GM08714 (cell line): ENCODE data around the gene CAPG.

ENCODE experiments used
- H3K4me3 ChIP-seq: fragments of 200-500 bp; sonication (Bioruptor generic); 2 replicates; pipeline ENCODE4 v1.5.1; 2014; ENCODE audit warnings: mild to moderate bottlenecking, low read length, inconsistent platforms
- ZNF274 ChIP-seq: IDR thresholded peaks from 2 replicates; pipeline ENCODE4 v1.6.1; 2012; ENCODE audit warnings: mild to moderate bottlenecking, low read depth, low read length

Gene CAPG

GRCh38 chr2:85434696-85435095, 24.5 kb upstream of the CAPG start:
- no peak overlapping the region for H3K4me3 ChIP-seq
- TF ChIP-seq ZNF274: no peak

- TF ChIP-seq ZNF274: no peak
- H3K4me3 ChIP-seq: no peak overlapping the region
These were observed 23.4 kb upstream of the CAPG start for GRCh38 chr2:85433511-85434089.

DNA sequence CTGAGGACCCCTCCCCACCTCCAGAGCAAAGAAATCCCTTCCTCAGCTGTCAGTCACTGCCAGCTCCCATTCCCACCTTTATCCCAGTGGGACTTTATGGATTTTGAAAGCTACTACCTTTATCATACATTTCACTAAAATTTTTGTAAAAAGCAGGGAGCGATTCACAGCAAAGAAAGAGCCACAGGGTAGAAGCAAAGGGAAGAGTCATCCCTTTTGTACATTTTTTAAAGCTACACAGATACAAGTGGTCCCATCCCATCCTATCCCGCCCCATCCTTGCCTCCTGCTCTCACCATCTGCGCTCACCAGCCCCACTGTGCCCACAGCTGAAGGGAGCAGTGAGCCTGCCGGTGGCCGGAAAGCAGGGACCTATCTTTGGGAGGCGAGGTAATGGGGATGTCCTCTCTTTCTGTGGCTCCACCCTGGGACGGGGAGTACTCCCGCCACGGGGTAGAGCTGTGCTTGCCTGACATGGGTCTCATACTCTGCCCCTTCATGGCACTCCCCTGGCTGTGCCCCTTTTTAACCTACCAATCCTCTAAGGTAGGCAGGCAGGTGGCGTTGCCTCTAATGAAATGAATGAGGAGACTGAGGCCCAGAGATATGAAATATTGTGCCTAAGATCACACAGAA, 21.5 kb upstream of the CAPG start:
- no peak for TF ChIP-seq ZNF274
- H3K4me3 ChIP-seq: no peak overlapping the region

DNA sequence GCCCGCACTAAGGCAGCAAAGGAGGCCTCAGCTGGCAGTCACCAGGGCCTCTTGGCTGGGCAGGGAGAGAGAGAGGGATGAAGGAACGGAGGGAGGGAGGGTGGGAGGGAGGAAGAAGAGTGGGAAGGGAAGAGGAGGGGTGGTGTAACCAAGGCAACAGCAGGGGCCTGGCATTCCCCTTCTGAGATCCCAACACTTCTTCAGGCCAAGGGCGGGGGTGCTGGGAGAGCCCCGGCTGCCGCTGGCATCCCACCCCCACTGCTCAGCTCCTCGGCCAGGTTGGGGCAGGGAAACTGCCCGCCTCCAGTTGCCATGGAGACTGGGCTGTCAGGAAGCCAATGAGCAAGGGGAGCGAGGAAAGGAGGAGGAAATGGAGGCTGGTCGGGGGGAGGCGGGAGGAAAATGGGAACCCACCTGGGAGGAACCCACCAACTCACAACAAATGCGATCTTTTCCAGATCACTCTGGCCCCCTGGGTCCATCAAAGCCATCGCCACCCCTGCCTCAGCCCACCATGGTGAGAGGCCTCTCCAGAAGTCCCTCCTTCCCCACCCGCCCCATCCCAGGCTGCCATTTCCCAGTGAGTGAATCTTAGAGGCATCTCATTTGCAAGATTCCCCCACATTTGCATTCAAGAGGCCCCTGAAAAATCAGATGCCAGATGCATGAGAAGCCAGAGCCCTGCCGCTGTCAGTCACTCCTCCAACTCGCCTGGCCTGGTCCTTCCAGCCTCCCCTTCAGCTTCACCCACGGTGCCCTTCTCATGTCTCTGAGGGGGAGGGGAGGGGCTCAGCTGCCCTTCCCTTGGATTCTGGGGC, 20.8 kb upstream of the CAPG start:
- TF ChIP-seq ZNF274: no peak
- no peak overlapping the region for H3K4me3 ChIP-seq

DNA sequence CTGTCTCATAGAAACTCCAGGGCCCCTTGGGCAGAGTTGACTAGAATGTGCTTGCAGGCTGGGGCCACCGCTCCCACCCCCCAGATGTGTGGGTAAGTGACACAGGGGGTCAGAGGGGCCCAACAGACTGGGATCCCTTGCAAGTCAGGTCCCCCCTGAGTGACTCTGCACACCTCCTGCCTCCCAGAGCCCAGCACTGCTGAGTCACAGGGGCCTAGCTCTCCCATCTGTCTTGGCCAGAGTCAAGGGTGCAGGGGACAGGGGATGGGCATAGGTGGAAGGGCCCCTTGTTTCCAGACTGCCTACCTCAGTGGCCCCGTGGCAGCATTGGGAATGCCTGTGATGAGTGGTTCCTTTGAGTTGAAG, 19.7 kb upstream of the CAPG start:
- H3K4me3 ChIP-seq: no peak overlapping the region
- TF ChIP-seq ZNF274: no peak

- H3K4me3 ChIP-seq: no peak overlapping the region
- TF ChIP-seq ZNF274: no peak
These were observed 19.2 kb upstream of the CAPG start for GRCh38 chr2:85429213-85429923.

DNA sequence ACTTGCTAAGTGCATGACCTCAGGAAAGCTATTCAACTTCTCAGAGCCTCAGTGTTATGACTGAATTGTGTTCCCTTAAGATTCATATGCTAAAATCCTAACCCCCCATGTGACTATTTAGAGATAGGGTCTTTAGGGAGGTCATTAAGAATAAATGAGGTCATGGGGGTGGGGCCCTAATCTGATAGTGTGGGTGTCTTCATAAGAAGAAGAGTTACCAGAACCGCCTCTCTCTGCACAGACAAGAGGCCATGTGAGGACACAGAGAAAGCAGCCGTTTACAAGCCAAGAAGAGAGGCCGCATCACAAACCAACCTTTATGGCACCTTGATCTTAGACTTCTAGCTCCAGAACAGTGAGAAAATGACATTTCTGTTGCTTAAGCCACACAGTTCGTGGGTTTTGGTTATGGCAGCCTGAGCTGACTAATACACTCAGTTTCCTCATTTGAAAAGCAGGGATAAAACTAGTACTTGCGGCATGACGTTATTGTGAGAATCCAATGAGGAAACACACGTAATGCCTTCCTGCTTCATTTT, 18.2 kb upstream of the CAPG start:
- no peak for TF ChIP-seq ZNF274
- H3K4me3 ChIP-seq: no peak overlapping the region

GRCh38 chr2:85427300-85427835, 17.2 kb upstream of the CAPG start:
- H3K4me3 ChIP-seq: no peak overlapping the region
- TF ChIP-seq ZNF274: no peak

GRCh38 chr2:85425588-85425987, 15.4 kb upstream of the CAPG start:
- no peak overlapping the region for H3K4me3 ChIP-seq
- no peak for TF ChIP-seq ZNF274

GRCh38 chr2:85423525-85423924, 13.4 kb upstream of the CAPG start:
- TF ChIP-seq ZNF274: no peak

DNA sequence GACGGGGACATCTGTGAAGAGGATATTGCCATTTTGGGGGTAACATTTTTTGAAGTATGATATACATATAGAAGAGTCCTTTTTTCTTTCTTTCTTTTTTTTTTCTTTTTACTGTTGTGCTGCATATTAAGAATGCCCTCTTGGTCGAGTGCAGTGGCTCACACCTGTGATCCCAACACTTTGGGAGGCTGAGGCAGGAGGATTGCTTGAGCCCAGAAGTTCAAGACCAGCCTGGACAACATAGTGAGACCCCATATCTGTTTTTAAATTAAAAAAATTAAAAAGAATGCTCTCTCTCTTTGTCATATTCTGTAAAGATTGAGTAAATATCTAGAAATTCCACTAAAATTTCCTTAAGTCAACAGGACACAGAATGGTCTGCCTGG, 11.9 kb upstream of the CAPG start:
- TF ChIP-seq ZNF274: no peak
- no peak overlapping the region for H3K4me3 ChIP-seq

More at GRCh38 chr2:85423525-85423924, 13.4 kb upstream of the CAPG start:
- no peak overlapping the region for H3K4me3 ChIP-seq

GRCh38 chr2:85421260-85422071, 11.3 kb upstream of the CAPG start:
- H3K4me3 ChIP-seq: no peak overlapping the region
- TF ChIP-seq ZNF274: no peak

DNA sequence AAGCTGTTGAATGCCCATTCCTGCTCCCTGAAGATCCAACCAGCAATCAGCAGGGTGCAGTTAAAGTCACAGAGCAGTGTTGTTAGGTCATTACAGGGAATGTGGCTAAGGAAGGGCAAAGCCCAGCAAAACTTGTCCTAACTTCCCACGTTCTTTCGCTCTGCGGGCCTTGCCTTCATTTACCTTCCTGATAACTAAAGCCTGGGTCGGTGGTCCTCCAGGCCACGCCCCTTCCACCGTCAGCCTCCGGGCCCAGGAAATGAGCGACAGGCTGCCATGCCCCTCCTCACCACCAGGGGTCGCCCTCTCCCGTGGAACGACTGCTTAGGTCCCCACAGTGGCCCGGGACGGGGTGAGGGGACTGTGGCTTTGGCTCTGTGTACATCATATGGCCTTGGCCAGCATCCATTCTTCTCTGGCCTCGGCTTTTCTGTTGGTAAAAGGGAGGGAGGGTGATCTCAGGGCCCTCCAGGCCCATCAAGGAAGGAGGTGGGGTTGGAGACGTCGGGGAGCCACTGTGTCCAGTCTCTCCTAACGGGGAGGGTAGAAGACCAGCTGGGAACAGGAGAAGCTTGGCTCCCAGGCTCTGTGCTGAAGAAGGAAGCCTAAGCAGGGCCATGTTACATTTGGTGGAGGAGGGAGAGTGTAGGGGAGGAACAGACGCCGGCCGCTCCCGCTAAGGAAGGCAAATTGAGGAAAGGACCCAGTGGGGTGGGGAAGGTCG, 10.5 kb upstream of the CAPG start:
- no peak for TF ChIP-seq ZNF274
- no peak overlapping the region for H3K4me3 ChIP-seq
